ENCODE data around the gene ADGRE2. TPM values are rescaled to one million over a fixed set of nuclear protein-coding genes. Genes with fewer than 3 reads are reported as not detected.

ADGRE2 gene
- total and polyA plus RNA-seq, 4 donors = 0.40 to 5.3 (median 1.2) TPM

DNA sequence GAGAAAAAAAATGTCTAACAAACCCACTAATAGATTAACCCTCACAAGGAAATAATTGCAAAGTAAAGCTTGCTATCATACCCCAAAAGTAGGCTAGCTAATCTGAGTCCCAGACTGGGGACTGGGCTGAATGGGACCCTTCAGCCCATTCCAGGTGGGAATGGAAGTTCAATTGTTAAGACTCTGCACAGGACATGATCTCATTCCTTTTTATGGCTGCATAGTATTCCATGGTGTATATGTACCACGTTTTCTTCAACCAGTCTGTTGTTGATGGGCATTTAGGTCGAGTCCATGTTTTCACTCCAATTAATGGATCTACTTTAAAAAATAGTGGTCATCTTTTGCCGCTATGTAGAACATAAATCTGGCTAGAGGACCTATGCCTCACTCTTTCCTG is 38.7 kb upstream of the ADGRE2 start:
- no peaks in the 10 kb centered on the region for H3K4me1 ChIP-seq (ENCODE audit: control insufficient read depth in 4 of 4, insufficient read depth in 4 of 4, low read length in 3 of 4)
- no peak overlapping the region for H3K27ac ChIP-seq (ENCODE audit: low read depth in 1 of 2, low read length in 2 of 2)
- TF ChIP-seq HNF4A (conservative IDR thresholded peaks at IDR 0.05) = no peak
- TF ChIP-seq CTCF (IDR thresholded peaks at IDR 0.05; ENCODE audit: low read depth, low read length, missing input control) = no peak
- TF ChIP-seq, protein P1, sequence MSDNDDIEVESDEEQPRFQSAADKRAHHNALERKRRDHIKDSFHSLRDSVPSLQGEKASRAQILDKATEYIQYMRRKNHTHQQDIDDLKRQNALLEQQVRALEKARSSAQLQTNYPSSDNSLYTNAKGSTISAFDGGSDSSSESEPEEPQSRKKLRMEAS (IDR thresholded peaks at IDR 0.05) = no peak
- TF ChIP-seq SP1 (IDR thresholded peaks at IDR 0.05) = no peak
- no peak for TF ChIP-seq FOXA2 (IDR thresholded peaks at IDR 0.05)
- no peak for TF ChIP-seq GABPA (IDR thresholded peaks at IDR 0.05 in 1 of 2, conservative IDR thresholded peaks at IDR 0.05 in 1 of 2)
- TF ChIP-seq EGR1 (IDR thresholded peaks at IDR 0.05; ENCODE audit: low read depth in 2 of 2) = no peak
- no peak for TF ChIP-seq HNF4G (IDR thresholded peaks at IDR 0.05)
- TF ChIP-seq, protein P2, sequence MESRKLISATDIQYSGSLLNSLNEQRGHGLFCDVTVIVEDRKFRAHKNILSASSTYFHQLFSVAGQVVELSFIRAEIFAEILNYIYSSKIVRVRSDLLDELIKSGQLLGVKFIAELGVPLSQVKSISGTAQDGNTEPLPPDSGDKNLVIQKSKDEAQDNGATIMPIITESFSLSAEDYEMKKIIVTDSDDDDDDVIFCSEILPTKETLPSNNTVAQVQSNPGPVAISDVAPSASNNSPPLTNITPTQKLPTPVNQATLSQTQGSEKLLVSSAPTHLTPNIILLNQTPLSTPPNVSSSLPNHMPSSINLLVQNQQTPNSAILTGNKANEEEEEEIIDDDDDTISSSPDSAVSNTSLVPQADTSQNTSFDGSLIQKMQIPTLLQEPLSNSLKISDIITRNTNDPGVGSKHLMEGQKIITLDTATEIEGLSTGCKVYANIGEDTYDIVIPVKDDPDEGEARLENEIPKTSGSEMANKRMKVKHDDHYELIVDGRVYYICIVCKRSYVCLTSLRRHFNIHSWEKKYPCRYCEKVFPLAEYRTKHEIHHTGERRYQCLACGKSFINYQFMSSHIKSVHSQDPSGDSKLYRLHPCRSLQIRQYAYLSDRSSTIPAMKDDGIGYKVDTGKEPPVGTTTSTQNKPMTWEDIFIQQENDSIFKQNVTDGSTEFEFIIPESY (IDR thresholded peaks at IDR 0.05) = no peak
- TF ChIP-seq ATF3 (IDR thresholded peaks at IDR 0.05) = no peak
- TF ChIP-seq TAF1 (conservative IDR thresholded peaks at IDR 0.05) = no peak
- no peak for TF ChIP-seq FOXA1 (IDR thresholded peaks at IDR 0.05)
- no peak for TF ChIP-seq NR2F2 (IDR thresholded peaks at IDR 0.05)
- no peak for TF ChIP-seq REST (IDR thresholded peaks at IDR 0.05)
- no peak for TF ChIP-seq JUND (IDR thresholded peaks at IDR 0.05)
- no peak for TF ChIP-seq RXRA (IDR thresholded peaks at IDR 0.05)
- TF ChIP-seq YY1 (IDR thresholded peaks at IDR 0.05) = no peak
- DNase-seq (ENCODE audit: low spot score) = no peak
- no peak overlapping the region for H3K9ac ChIP-seq (ENCODE audit: low read depth in 1 of 2, low read length in 2 of 2)
- H3K36me3 ChIP-seq (ENCODE audit: control insufficient read depth in 4 of 4, insufficient read depth in 3 of 4, low read depth in 1 of 4, low read length in 3 of 4) = no peaks in the 10 kb centered on the region
- no peaks in the 10 kb centered on the region for H3K9me3 ChIP-seq (ENCODE audit: control insufficient read depth in 4 of 4, low read length in 3 of 4)
- WGBS = 67% methylated on average over 3 of the region's 3 CpGs
- H3K27me3 ChIP-seq (ENCODE audit: control insufficient read depth in 4 of 4, insufficient read depth in 4 of 4, low read length in 3 of 4) = no peaks in the 10 kb centered on the region
- H3K4me3 ChIP-seq (ENCODE audit: low read depth in 1 of 3, low read length in 3 of 3) = no peak overlapping the region
